OCI-LY1 (cell line): ENCODE data around the gene UST.

Experiments used
- EZH2 ChIP-seq: fragments of 200-600 bp; sonication (generic), shearing (Covaris generic); IDR thresholded peaks from 2 replicates; pipeline ENCODE4 v1.8.0; 2017; ENCODE audit warnings: borderline replicate concordance, mixed run types, mild to moderate bottlenecking, antibody characterized with exemption, low read length, moderate library complexity, mixed read lengths
- TF ChIP-seq, protein P1 (sequence below): fragments of 200-600 bp; sonication (generic), shearing (Covaris generic); IDR thresholded peaks from 2 replicates; pipeline ENCODE4 v1.5.1; 2017; ENCODE audit warnings: mild to moderate bottlenecking, antibody characterized with exemption, low read length, moderate library complexity, mixed read lengths

GRCh38 chr6:149031201-149031858 lies 284.5 kb downstream of the UST start:
- TF ChIP-seq, protein P1, sequence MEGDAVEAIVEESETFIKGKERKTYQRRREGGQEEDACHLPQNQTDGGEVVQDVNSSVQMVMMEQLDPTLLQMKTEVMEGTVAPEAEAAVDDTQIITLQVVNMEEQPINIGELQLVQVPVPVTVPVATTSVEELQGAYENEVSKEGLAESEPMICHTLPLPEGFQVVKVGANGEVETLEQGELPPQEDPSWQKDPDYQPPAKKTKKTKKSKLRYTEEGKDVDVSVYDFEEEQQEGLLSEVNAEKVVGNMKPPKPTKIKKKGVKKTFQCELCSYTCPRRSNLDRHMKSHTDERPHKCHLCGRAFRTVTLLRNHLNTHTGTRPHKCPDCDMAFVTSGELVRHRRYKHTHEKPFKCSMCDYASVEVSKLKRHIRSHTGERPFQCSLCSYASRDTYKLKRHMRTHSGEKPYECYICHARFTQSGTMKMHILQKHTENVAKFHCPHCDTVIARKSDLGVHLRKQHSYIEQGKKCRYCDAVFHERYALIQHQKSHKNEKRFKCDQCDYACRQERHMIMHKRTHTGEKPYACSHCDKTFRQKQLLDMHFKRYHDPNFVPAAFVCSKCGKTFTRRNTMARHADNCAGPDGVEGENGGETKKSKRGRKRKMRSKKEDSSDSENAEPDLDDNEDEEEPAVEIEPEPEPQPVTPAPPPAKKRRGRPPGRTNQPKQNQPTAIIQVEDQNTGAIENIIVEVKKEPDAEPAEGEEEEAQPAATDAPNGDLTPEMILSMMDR, result no peak
- TF ChIP-seq EZH2, result no peak
